ENCODE measurements around the gene FAF1. TPM values are rescaled to one million over a fixed set of nuclear protein-coding genes. Genes with fewer than 3 reads are reported as not detected.
"Not testable (repeated sequence)": the region's sequence is repeated elsewhere in the genome, so short reads cannot be mapped to it uniquely, and the experiment has no call there.

Gene FAF1
- total RNA-seq, 1 donor from 2014 or later: 52.0 TPM

GRCh38 chr1:50934838-50935237, 25.2 kb downstream of the FAF1 start:
- no peak overlapping the region for H3K4me3 Mint-ChIP-seq (ENCODE audit: unreplicated experiment)
- no peaks in the 10 kb centered on the region for H3K9me3 Mint-ChIP-seq (ENCODE audit: unreplicated experiment)
- no peaks in the 10 kb centered on the region for H3K27me3 Mint-ChIP-seq (ENCODE audit: unreplicated experiment)
- no peak overlapping the region for H3K27ac Mint-ChIP-seq (ENCODE audit: unreplicated experiment)
- no peak for DNase-seq (ENCODE audit: extremely low spot score, unreplicated experiment)
- H3K4me1 Mint-ChIP-seq (ENCODE audit: unreplicated experiment): no peaks in the 10 kb centered on the region
- no peak for TF ChIP-seq CTCF (IDR thresholded peaks at IDR 0.05)
- H3K36me3 Mint-ChIP-seq (ENCODE audit: unreplicated experiment): no peaks in the 10 kb centered on the region

- H3K27ac Mint-ChIP-seq (ENCODE audit: unreplicated experiment); H3K4me3 Mint-ChIP-seq (ENCODE audit: unreplicated experiment); H3K4me1 Mint-ChIP-seq (ENCODE audit: unreplicated experiment): not testable (repeated sequence)
These were observed 26.3 kb downstream of the FAF1 start for GRCh38 chr1:50933770-50934169.

GRCh38 chr1:50932043-50932442, 28.0 kb downstream of the FAF1 start:
- not testable (repeated sequence) for DNase-seq (ENCODE audit: extremely low spot score, unreplicated experiment); H3K4me1 Mint-ChIP-seq (ENCODE audit: unreplicated experiment); H3K9me3 Mint-ChIP-seq (ENCODE audit: unreplicated experiment); H3K4me3 Mint-ChIP-seq (ENCODE audit: unreplicated experiment); H3K27ac Mint-ChIP-seq (ENCODE audit: unreplicated experiment); H3K27me3 Mint-ChIP-seq (ENCODE audit: unreplicated experiment); H3K36me3 Mint-ChIP-seq (ENCODE audit: unreplicated experiment)

More at GRCh38 chr1:50933770-50934169, 26.3 kb downstream of the FAF1 start:
- not testable (repeated sequence) for H3K9me3 Mint-ChIP-seq (ENCODE audit: unreplicated experiment); H3K36me3 Mint-ChIP-seq (ENCODE audit: unreplicated experiment); DNase-seq (ENCODE audit: extremely low spot score, unreplicated experiment); H3K27me3 Mint-ChIP-seq (ENCODE audit: unreplicated experiment)

GRCh38 chr1:50930965-50931737, 28.9 kb downstream of the FAF1 start:
- no peak for TF ChIP-seq CTCF (IDR thresholded peaks at IDR 0.05)
- Mint-ChIP-seq H3K36me3 (ENCODE audit: unreplicated experiment) (peaks cover 4% of the 10 kb centered on the region), H3K4me1 (ENCODE audit: unreplicated experiment) (no peaks in the 10 kb centered on the region), H3K27ac (ENCODE audit: unreplicated experiment) (no peak overlapping the region), H3K4me3 (ENCODE audit: unreplicated experiment) (no peak overlapping the region), H3K9me3 (ENCODE audit: unreplicated experiment) (peaks cover 3% of the 10 kb centered on the region), H3K27me3 (ENCODE audit: unreplicated experiment) (no peaks in the 10 kb centered on the region)
- DNase-seq (ENCODE audit: extremely low spot score, unreplicated experiment): no peak

GRCh38 chr1:50930193-50930592, 29.9 kb downstream of the FAF1 start:
- no peak for TF ChIP-seq CTCF (IDR thresholded peaks at IDR 0.05)
- peaks cover 7% of the 10 kb centered on the region for H3K9me3 Mint-ChIP-seq (ENCODE audit: unreplicated experiment)
- peaks cover 5% of the 10 kb centered on the region for H3K36me3 Mint-ChIP-seq (ENCODE audit: unreplicated experiment)
- no peak overlapping the region for H3K4me3 Mint-ChIP-seq (ENCODE audit: unreplicated experiment)
- H3K4me1 Mint-ChIP-seq (ENCODE audit: unreplicated experiment): no peaks in the 10 kb centered on the region
- no peaks in the 10 kb centered on the region for H3K27me3 Mint-ChIP-seq (ENCODE audit: unreplicated experiment)
- DNase-seq (ENCODE audit: extremely low spot score, unreplicated experiment): no peak
- H3K27ac Mint-ChIP-seq (ENCODE audit: unreplicated experiment): no peak overlapping the region

- Mint-ChIP-seq H3K36me3 (ENCODE audit: unreplicated experiment) (peaks cover 7% of the 10 kb centered on the region), H3K4me3 (ENCODE audit: unreplicated experiment) (no peak overlapping the region), H3K9me3 (ENCODE audit: unreplicated experiment) (peaks cover 8% of the 10 kb centered on the region), H3K4me1 (ENCODE audit: unreplicated experiment) (no peaks in the 10 kb centered on the region), H3K27ac (ENCODE audit: unreplicated experiment) (no peak overlapping the region), H3K27me3 (ENCODE audit: unreplicated experiment) (no peaks in the 10 kb centered on the region)
- DNase-seq (ENCODE audit: extremely low spot score, unreplicated experiment): no peak
- peak; percentile 68 for TF ChIP-seq CTCF (IDR thresholded peaks at IDR 0.05)
These were observed 30.6 kb downstream of the FAF1 start for GRCh38 chr1:50929376-50929958.
